HCEC 1CT (cell line): ENCODE results near the gene MGRN1.

Source experiments
- DNase-seq: peaks from one replicate; pipeline ENCODE4 v3.0.0-alpha.2; 2017

MGRN1 gene

GRCh38 chr16:4689864-4690704, 65.5 kb downstream of the MGRN1 start:
- no peak for DNase-seq

- DNase-seq = no peak
Measured at GRCh38 chr16:4690946-4691665, 66.5 kb downstream of the MGRN1 start.

GRCh38 chr16:4691666-4692412, 67.2 kb downstream of the MGRN1 start:
- no peak for DNase-seq

- DNase-seq = peak; percentile 5
Measured at GRCh38 chr16:4692460-4693295, 68.1 kb downstream of the MGRN1 start.

- DNase-seq = peak; percentile 95
Measured at GRCh38 chr16:4693296-4693955, 68.8 kb downstream of the MGRN1 start, which contains the start of gene NUDT16L1. TSS of gene NUDT16L1 (plus strand) at chr16:4693562. CDS start at chr16:4693727, 165 bp downstream.

- peak; percentile 32 for DNase-seq
Measured at GRCh38 chr16:4693956-4694641, 69.5 kb downstream of the MGRN1 start.

GRCh38 chr16:4694642-4695451, 70.2 kb downstream of the MGRN1 start:
- no peak for DNase-seq

- DNase-seq = no peak
Measured at GRCh38 chr16:4695473-4696171, 71.0 kb downstream of the MGRN1 start.

- no peak for DNase-seq
Measured at GRCh38 chr16:4696172-4696904, 71.7 kb downstream of the MGRN1 start.

GRCh38 chr16:4696905-4697847, 72.5 kb downstream of the MGRN1 start:
- no peak for DNase-seq

GRCh38 chr16:4697848-4698291, 73.2 kb downstream of the MGRN1 start:
- no peak for DNase-seq

- DNase-seq = no peak
Measured at GRCh38 chr16:4698321-4699045, 73.9 kb downstream of the MGRN1 start.

- DNase-seq = no peak
Measured at GRCh38 chr16:4699046-4699556, 74.5 kb downstream of the MGRN1 start.

GRCh38 chr16:4700380-4700996, 75.9 kb downstream of the MGRN1 start:
- no peak for DNase-seq

- no peak for DNase-seq
Measured at GRCh38 chr16:4700997-4701743, 76.5 kb downstream of the MGRN1 start.
